Measurements from ENCODE around the gene MSRB1.

DNA sequence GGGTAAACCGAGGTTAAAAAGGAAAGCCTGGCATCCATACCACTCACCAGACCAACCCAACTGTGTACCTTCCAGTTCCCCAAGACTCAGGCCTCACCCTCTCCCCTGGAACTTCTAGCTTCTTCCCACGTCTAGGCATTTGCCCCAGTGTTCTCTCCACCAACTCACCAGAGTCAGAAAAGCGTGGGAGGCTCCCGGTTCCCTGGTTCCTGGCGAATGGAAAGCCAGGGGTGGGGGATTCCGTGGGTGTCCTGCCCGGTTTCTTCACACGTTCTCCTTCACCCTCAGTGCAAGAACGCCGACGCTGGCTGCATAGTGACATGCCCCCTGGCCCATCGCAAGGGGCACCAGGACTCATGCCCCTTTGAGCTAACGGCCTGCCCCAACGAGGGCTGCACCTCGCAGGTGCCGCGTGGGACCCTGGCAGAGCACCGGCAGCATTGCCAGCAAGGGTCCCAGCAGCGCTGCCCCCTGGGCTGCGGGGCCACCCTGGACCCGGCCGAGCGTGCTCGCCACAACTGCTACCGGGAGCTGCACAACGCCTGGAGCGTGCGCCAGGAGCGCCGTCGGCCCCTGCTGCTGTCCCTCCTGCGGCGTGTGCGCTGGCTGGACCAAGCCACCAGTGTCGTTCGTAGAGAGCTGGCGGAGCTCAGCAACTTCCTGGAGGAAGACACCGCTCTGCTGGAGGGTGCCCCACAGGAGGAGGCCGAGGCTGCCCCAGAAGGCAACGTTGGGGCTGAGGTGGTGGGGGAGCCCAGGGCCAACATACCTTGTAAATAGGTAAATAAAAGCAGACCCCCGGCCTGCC lies 25.4 kb upstream of the MSRB1 start:
- TF ChIP-seq, protein P1, sequence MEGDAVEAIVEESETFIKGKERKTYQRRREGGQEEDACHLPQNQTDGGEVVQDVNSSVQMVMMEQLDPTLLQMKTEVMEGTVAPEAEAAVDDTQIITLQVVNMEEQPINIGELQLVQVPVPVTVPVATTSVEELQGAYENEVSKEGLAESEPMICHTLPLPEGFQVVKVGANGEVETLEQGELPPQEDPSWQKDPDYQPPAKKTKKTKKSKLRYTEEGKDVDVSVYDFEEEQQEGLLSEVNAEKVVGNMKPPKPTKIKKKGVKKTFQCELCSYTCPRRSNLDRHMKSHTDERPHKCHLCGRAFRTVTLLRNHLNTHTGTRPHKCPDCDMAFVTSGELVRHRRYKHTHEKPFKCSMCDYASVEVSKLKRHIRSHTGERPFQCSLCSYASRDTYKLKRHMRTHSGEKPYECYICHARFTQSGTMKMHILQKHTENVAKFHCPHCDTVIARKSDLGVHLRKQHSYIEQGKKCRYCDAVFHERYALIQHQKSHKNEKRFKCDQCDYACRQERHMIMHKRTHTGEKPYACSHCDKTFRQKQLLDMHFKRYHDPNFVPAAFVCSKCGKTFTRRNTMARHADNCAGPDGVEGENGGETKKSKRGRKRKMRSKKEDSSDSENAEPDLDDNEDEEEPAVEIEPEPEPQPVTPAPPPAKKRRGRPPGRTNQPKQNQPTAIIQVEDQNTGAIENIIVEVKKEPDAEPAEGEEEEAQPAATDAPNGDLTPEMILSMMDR (IDR thresholded peaks at IDR 0.05), result no peak
- no peak for TF ChIP-seq POLR2A (IDR thresholded peaks at IDR 0.05)
